A673 (cell line): Measurements from ENCODE around the gene GIMAP5. TPM values are rescaled to one million over a fixed set of nuclear protein-coding genes. Genes with fewer than 3 reads are reported as not detected.

Experiments
- BruUV-seq: library from RNA; stranded (reverse); fragments of 400-500 nt; replicated peaks from 2 replicates; lab custom pipeline; 2021; lab: Mats Ljungman, UMichigan
- CTCF ChIA-PET: fragments of 300-600 bp; sonication (Branson Sonifier 250); formaldehyde crosslinking; loops from one replicate; lab custom pipeline; 2022; ENCODE audit warnings: antibody characterized with exemption; lab: Charles Lee
- POLR2A ChIA-PET: fragments of 300-600 bp; sonication (Branson Sonifier 250); formaldehyde crosslinking; loops from one replicate; lab custom pipeline; 2022; ENCODE audit warnings: antibody characterized with exemption; ENCODE audit not compliant: low non-redundant PET; lab: Charles Lee
- DNase-seq: peaks from one replicate; pipeline ENCODE4 v3.0.0-alpha.2; 2015; ENCODE audit warnings: low spot score
- H3K27ac ChIP-seq: fragments of 200-600 bp; sonication (generic); 2 replicates; pipeline ENCODE4 v1.5.1; 2016; ENCODE audit warnings: mixed run types, low read depth, mild to moderate bottlenecking, mixed read lengths, antibody characterized with exemption, low read length; ENCODE audit not compliant: poor library complexity, severe bottlenecking
- H3K27me3 ChIP-seq: fragments of 200-600 bp; sonication (generic); replicated peaks from 2 replicates; pipeline ENCODE4 v1.6.1; 2017; ENCODE audit warnings: mixed run types, low read depth, mild to moderate bottlenecking, mixed read lengths, antibody characterized with exemption, low read length; ENCODE audit not compliant: insufficient read depth, poor library complexity
- H3K36me3 ChIP-seq: fragments of 200-600 bp; sonication (generic); 2 replicates; pipeline ENCODE4 v1.6.1; 2016; ENCODE audit warnings: mixed run types, mild to moderate bottlenecking, mixed read lengths, antibody characterized with exemption, low read length; ENCODE audit not compliant: insufficient read depth, poor library complexity, severe bottlenecking
- H3K4me1 ChIP-seq: fragments of 200-600 bp; sonication (generic); 2 replicates; pipeline ENCODE4 v1.6.1; 2017; ENCODE audit warnings: mixed run types, mild to moderate bottlenecking, mixed read lengths, antibody characterized with exemption, low read length; ENCODE audit not compliant: insufficient read depth, poor library complexity, severe bottlenecking
- H3K4me3 ChIP-seq: fragments of 200-600 bp; sonication (generic); 2 replicates; pipeline ENCODE4 v1.5.1; 2016; ENCODE audit warnings: low read depth, mixed run types, mild to moderate bottlenecking, mixed read lengths, low read length; ENCODE audit not compliant: poor library complexity, severe bottlenecking
- H3K9me3 ChIP-seq: fragments of 200-600 bp; sonication (generic); 2 replicates; pipeline ENCODE4 v1.6.1; 2016; ENCODE audit warnings: mixed run types, low read depth, mild to moderate bottlenecking, mixed read lengths, antibody characterized with exemption, low read length; ENCODE audit not compliant: poor library complexity, severe bottlenecking
- EZH2 ChIP-seq: fragments of 200-600 bp; sonication (generic); IDR thresholded peaks from 2 replicates; pipeline ENCODE4 v1.6.1; 2017; ENCODE audit warnings: borderline replicate concordance, low read depth, mild to moderate bottlenecking, mixed read lengths, antibody characterized with exemption, low read length; ENCODE audit not compliant: poor library complexity, severe bottlenecking
- intact Hi-C: fragments of 100-400 bp; cut with micrococcal nuclease; formaldehyde crosslinking; loops from one replicate; pipeline ENCODE4 v1.10.0; 2022; ENCODE audit not compliant: unreplicated experiment
- total RNA-seq: library from RNA; stranded (reverse); gene quantifications from 2 replicates; pipeline ENCODE4 v1.2.3, GENCODE V29; 2021
- TF ChIP-seq, protein P1 (sequence below): fragments of 300-800, 200-600 bp; sonication (generic); conservative IDR thresholded peaks from 2 replicates; pipeline ENCODE4 v1.5.1; 2017; ENCODE audit warnings: low read depth, mild to moderate bottlenecking, antibody characterized with exemption, low read length, moderate library complexity, mixed read lengths

Gene GIMAP5
- total RNA-seq, 1 experiment from 2014 or later = 0.58 TPM

DNA sequence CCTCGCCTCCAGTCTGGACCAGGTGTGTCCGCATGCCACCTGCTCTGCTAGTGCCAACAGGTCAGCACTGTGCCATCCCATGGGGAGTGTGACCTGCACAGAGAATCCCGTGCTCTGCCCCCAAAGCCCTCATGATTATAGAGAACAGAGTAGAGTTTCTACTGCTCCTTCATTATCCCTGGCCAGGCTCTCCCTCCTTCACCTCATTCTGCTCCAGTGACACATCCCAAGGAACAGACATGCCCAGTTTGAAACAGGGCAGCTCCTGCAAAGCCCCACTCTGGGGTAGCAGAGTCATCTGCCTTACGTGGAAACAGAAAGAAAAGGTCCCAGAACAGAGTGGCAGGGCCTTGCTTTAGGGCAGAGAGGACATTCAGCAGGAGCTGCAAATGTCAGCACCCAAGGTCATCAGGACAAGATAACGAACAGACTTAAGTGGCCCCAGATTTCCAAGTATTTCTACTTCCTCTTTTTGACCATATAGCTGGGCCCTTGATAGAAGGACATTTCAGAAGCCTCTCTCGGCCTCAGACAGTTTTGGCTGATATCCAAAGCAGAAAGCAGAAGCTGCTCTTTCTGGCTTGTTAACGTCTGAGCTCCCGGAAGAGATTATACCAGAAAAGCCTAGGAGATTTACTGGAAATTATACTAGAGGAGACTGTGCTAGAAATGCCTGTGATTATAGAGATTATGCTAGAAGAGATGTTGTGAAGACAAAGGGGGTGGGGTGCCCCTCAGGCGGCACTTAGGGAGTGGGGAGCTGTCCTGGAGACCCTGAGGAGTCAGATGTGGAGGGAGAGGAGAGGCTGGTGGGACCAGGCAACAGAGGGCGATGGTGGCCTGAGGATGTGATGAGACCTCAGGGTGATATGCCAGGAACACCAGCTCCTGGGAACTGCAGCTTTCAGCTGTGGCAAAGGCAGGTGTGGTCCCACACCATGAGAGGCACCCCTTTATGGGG lies 50.4 kb downstream of the GIMAP5 start:
- Histone ChIP-seq H3K4me3 (no peak overlapping the region), H3K27ac (peak overlapping the region; percentile 98), H3K4me1 (peaks cover 66% of the 10 kb centered on the region), H3K27me3 (no peaks in the 10 kb centered on the region), H3K36me3 (no peaks in the 10 kb centered on the region), H3K9me3 (no peaks in the 10 kb centered on the region)
- TF ChIP-seq, protein P1, sequence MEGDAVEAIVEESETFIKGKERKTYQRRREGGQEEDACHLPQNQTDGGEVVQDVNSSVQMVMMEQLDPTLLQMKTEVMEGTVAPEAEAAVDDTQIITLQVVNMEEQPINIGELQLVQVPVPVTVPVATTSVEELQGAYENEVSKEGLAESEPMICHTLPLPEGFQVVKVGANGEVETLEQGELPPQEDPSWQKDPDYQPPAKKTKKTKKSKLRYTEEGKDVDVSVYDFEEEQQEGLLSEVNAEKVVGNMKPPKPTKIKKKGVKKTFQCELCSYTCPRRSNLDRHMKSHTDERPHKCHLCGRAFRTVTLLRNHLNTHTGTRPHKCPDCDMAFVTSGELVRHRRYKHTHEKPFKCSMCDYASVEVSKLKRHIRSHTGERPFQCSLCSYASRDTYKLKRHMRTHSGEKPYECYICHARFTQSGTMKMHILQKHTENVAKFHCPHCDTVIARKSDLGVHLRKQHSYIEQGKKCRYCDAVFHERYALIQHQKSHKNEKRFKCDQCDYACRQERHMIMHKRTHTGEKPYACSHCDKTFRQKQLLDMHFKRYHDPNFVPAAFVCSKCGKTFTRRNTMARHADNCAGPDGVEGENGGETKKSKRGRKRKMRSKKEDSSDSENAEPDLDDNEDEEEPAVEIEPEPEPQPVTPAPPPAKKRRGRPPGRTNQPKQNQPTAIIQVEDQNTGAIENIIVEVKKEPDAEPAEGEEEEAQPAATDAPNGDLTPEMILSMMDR = no peak
- no peak for TF ChIP-seq EZH2
- intact Hi-C loops = no loop called here
- TSS peak; percentile 89 for BruUV-seq
- POLR2A ChIA-PET = interaction anchor here (0.6 to 0.7 kb wide), 3 partner anchors 121 to 356 kb away, joined by 3 to 5 read pairs (median 3); no protein-coding TSS in a partner anchor
- CTCF ChIA-PET = interaction anchor here (0.8 kb wide), 1 partner anchor 339 kb away, joined by 3 read pairs; no protein-coding TSS in a partner anchor
- peak; percentile 82 for DNase-seq

DNA sequence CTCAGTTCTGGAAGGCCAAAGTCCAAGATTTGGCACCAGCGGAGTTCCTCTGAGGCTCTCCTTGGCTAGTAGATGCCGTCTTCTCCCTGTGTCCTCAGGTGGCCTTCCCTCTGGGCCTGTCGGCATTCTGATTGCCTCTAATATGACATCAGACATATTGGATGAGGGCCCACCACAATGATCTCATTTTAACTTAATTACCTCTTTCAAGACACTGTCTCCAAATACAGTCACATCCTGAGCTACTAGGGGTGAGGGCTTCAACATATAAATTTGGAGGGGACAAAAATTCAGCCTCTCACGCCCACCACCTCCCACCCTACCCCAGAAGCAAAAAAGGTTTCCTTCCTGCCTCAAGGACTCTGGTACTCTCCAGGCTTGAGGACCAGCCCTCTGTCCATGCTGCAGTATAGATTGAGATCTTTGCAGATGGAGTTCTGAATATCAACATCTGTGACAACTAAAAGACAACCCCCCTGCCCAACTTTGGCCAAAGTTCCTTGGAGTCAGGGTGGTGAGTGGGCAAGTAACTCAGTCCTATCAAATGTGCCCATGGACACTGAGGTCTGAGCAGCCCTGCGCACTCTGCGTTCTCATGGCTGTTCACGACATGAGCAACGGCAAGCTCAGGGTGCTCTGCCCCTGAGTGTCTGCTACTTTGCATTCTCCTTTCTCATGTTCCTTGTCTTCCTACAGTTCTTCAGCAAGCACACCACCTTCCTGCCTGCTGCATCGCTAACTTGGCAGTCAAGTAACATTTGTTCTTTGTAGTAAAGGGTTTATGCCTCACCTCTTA lies 51.5 kb downstream of the GIMAP5 start:
- H3K27me3 ChIP-seq = no peaks in the 10 kb centered on the region
- H3K27ac ChIP-seq = peak overlapping the region; percentile 98
- intact Hi-C loops = no loop called here
- ChIA-PET CTCF (no interaction called here), POLR2A (no interaction called here)
- H3K4me1 ChIP-seq = peaks cover 65% of the 10 kb centered on the region
- DNase-seq = peak; percentile 82
- BruUV-seq = no TSS peak
- no peak for TF ChIP-seq EZH2
- TF ChIP-seq, protein P1 = no peak
- H3K9me3 ChIP-seq = no peaks in the 10 kb centered on the region
- no peak overlapping the region for H3K4me3 ChIP-seq
- no peaks in the 10 kb centered on the region for H3K36me3 ChIP-seq

DNA sequence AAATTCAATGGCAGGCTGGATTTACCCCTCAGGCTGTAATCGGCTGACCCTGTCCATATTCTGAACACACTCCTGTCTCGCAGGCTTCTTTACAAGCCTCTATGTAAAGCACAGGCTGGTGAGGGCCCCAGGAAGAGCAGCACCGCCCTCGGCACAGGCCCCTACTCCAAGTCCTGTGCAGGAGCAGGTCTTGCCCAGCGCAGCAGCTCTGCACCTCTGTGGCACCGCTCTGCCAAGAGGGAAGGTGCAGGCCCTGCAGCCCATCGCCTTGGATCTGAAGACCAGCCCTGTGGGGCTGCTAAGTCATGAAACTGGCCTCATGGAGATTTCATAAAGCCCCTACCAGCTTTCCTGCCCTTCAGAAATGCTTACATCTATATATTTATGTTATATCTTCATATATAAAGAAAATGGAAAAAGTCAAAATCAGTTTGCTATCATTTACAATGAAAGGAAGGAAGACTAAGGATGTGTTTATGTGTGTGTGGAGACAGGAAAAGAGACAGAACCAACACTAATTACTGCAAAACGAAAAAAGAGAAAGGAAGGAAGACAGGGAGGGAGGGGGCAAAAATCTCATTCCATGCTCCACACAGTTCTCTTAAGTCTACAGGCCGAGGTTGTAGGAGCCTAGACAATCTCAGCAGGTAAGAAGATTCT lies 53.3 kb downstream of the GIMAP5 start:
- H3K36me3 ChIP-seq = no peaks in the 10 kb centered on the region
- no peaks in the 10 kb centered on the region for H3K27me3 ChIP-seq
- CTCF ChIA-PET = no interaction called here
- peaks cover 46% of the 10 kb centered on the region for H3K4me1 ChIP-seq
- no peak overlapping the region for H3K4me3 ChIP-seq
- H3K9me3 ChIP-seq = no peaks in the 10 kb centered on the region
- H3K27ac ChIP-seq = no peak overlapping the region
- BruUV-seq = no TSS peak
- TF ChIP-seq, protein P1 = no peak
- TF ChIP-seq EZH2 = no peak
- no peak for DNase-seq
- intact Hi-C loops = no loop called here
- POLR2A ChIA-PET = no interaction called here
